Stomach smooth muscle (tissue), 2 donors: Measurements from ENCODE around the gene ZYG11A.
"Not testable (repeated sequence)": the region's sequence is repeated elsewhere in the genome, so short reads cannot be mapped to it uniquely, and the experiment has no call there.

Experiments used
- H3K27ac ChIP-seq: one replicate; pipeline ENCODE4 v1.7.0; 2013; ENCODE audit warnings: mild to moderate bottlenecking, low read length, inconsistent platforms
- H3K27me3 ChIP-seq, 2 donors: one replicate each; pipeline ENCODE4 v1.7.0; 2013; ENCODE audit warnings: low read length in 2 of 2; ENCODE audit not compliant: insufficient read depth in 2 of 2, control insufficient read depth in 1 of 2
- H3K36me3 ChIP-seq, 2 donors: one replicate each; pipeline ENCODE4 v1.7.0; 2013; ENCODE audit warnings: low read length in 2 of 2; ENCODE audit not compliant: control insufficient read depth in 2 of 2, insufficient read depth in 2 of 2
- H3K4me1 ChIP-seq: one replicate; pipeline ENCODE4 v1.7.0; 2013; ENCODE audit warnings: low read length; ENCODE audit not compliant: control insufficient read depth, insufficient read depth
- H3K4me3 ChIP-seq, 2 donors: one replicate each; pipeline ENCODE4 v1.7.0; 2013; ENCODE audit warnings: low read length in 2 of 2
- H3K9ac ChIP-seq, 2 donors: one replicate each; pipeline ENCODE4 v1.7.0; 2013; ENCODE audit warnings: low read length in 2 of 2, mild to moderate bottlenecking in 1 of 2
- H3K9me3 ChIP-seq, 2 donors: one replicate each; pipeline ENCODE4 v1.7.0; 2013; ENCODE audit warnings: low read length in 2 of 2; ENCODE audit not compliant: control insufficient read depth in 2 of 2
- donor health status: healthy.
- donor health status: Pancreatic carcinoma.

ZYG11A gene

DNA sequence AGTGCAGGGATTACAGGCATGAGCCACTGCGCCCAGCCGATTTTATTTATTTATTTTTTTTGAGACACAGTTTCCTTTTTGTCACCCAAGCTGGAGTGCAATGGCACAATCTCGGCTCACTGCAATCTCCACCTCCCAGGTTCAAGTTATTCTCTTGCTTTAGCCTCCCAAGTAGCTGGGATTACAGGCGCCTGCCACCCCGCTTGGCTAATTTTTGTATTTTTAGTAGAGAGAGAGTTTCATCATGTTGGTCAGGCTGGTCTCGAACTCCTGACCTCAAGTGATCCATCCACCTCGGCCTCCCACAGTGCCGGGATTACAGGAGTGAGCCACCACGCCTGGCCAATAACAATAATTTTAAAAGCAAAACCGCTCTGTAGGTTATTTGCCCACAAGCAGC lies 3.4 kb upstream of the ZYG11A start:
- Histone ChIP-seq H3K4me1 (peaks cover 13% of the 10 kb centered on the region), H3K27me3 (peaks cover 9 to 21% of the 10 kb centered on the region in 2 donors)
- H3K9ac ChIP-seq: not testable (repeated sequence)

GRCh38 chr1:52845119-52845518 lies 2.6 kb downstream of the ZYG11A start:
- H3K36me3 ChIP-seq, H3K27ac ChIP-seq, H3K9me3 ChIP-seq, H3K4me3 ChIP-seq, H3K9ac ChIP-seq: not testable (repeated sequence)
- Histone ChIP-seq H3K27me3 (peaks cover 9 to 27% of the 10 kb centered on the region in 2 donors), H3K4me1 (peaks cover 13% of the 10 kb centered on the region)

More for the DNA sequence above, 3.4 kb upstream of the ZYG11A start:
- H3K27ac ChIP-seq, H3K36me3 ChIP-seq, H3K4me3 ChIP-seq, H3K9me3 ChIP-seq: not testable (repeated sequence)

DNA sequence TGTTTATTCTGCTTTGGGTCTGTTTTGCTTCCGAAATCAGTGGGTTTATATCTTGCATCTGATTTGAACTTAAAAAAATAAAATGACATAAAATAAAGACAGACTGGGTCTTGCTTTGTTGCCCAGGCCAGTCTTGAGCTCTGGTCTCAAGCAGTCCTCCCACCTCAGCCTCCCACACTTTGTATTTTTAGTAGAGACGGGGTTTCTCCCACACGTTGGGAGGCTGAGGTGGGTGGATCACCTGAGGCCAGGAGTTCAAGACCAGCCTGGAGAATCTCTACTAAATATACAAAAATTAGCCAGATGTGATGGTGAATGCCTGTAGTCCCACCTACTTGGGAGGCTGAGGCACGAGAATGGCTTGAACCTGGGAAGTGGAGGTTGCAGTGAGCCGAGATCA lies 5.9 kb downstream of the ZYG11A start:
- H3K9me3 ChIP-seq: no peaks in the 10 kb centered on the region
- H3K4me3 ChIP-seq: no peak overlapping the region
- peaks cover 2% of the 10 kb centered on the region for H3K4me1 ChIP-seq
- peaks cover 4 to 14% of the 10 kb centered on the region in 2 donors for H3K27me3 ChIP-seq
- no peak overlapping the region for H3K27ac ChIP-seq
- no peak overlapping the region for H3K9ac ChIP-seq
- no peaks in the 10 kb centered on the region for H3K36me3 ChIP-seq

DNA sequence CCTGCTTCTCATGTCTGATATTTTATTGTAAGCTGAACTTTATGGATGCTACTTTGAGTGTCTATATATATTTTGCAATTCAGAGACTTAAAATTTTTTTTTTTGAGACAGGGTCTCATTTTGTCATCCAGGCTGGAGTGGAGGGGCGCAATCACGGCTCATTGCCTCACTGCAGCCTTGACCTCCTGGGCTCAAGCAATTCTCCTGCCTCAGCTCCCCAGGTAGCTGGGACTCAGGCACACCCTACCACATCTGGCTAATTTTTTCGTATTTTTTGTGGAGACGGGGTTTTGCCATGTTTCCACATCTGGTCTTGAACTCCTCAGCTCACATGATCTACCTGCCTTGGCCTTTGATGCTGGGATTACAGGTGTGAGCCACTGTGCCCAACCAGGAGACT lies 8.4 kb downstream of the ZYG11A start:
- Histone ChIP-seq H3K4me1 (no peaks in the 10 kb centered on the region), H3K36me3 (no peaks in the 10 kb centered on the region), H3K9me3 (no peaks in the 10 kb centered on the region), H3K4me3 (no peak overlapping the region), H3K27ac (no peak overlapping the region), H3K9ac (no peak overlapping the region), H3K27me3 (peaks cover 0 to 2% of the 10 kb centered on the region in 2 donors)

DNA sequence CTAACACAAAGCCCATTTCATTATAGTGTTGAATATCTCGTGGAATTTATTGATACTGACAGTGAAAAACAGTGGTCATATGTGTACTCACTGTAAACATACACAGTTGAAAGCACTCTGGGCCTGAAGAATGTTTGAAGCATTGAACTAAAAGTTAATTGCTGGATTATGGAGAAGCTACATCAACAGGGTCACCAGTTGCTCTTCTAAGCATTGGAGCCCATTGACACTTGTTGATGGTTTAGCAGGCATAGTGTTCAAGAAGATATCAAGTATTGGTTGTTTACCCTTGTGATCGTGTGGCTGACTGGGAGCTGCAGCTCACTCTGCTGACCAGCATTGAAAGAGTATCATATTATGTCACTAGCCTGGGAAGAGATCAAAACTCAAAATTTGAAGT lies 10.3 kb downstream of the ZYG11A start:
- H3K9me3 ChIP-seq: no peaks in the 10 kb centered on the region

GRCh38 chr1:52855584-52855983 lies 13.0 kb downstream of the ZYG11A start:
- Histone ChIP-seq H3K9ac (no peak overlapping the region), H3K9me3 (no peaks in the 10 kb centered on the region), H3K4me1 (no peaks in the 10 kb centered on the region)

More for the DNA sequence above, 10.3 kb downstream of the ZYG11A start:
- H3K9ac ChIP-seq: no peak overlapping the region
- H3K27ac ChIP-seq: no peak overlapping the region
- no peaks in the 10 kb centered on the region for H3K36me3 ChIP-seq
- H3K27me3 ChIP-seq: peaks cover 0 to 2% of the 10 kb centered on the region in 2 donors
- no peaks in the 10 kb centered on the region for H3K4me1 ChIP-seq
- H3K4me3 ChIP-seq: no peak overlapping the region

DNA sequence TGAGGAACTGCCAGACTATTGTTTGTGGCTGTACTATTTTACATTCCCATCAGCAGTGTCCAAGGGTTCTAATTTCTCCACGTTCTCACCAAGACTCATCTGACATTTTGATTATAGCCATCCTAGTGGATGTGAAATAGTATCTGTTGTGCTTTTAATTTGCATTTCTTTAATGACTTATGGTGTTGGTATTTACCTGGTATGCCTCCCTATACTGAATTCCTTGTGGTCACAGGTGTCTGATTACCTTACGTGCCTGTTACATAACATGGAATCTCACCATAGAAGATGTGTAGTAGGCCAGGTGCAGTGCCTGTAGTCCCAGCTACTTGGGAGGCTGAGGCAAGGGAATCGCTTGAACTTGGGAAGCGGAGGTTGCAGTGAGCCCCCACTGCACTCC lies 13.5 kb downstream of the ZYG11A start:
- H3K36me3 ChIP-seq: no peaks in the 10 kb centered on the region
- H3K27ac ChIP-seq: no peak overlapping the region
- H3K27me3 ChIP-seq: peaks cover 0 to 2% of the 10 kb centered on the region in 2 donors
- no peaks in the 10 kb centered on the region for H3K4me1 ChIP-seq
- no peak overlapping the region for H3K9ac ChIP-seq
- no peaks in the 10 kb centered on the region for H3K9me3 ChIP-seq
- H3K4me3 ChIP-seq: no peak overlapping the region

More at GRCh38 chr1:52855584-52855983, 13.0 kb downstream of the ZYG11A start:
- Histone ChIP-seq H3K27ac (no peak overlapping the region), H3K27me3 (peaks cover 0 to 2% of the 10 kb centered on the region in 2 donors), H3K4me3 (no peak overlapping the region), H3K36me3 (no peaks in the 10 kb centered on the region)

DNA sequence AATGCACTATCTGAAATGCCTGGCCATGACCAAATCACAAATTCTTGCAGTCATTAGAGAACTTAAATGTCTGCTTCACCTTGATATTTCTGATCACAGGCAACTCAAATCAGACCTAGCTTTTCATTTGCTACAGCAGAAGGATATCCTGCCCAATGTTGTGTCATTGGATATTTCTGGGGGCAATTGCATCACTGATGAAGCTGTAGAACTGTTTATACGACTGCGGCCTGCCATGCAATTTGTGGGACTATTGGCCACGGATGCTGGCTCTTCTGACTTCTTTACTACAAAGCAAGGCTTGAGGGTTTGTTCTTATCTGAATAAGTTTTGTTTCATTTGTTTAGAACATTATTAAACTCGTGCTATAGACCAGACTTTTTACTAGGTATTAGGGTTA lies 14.9 kb downstream of the ZYG11A start:
- H3K27ac ChIP-seq: no peak overlapping the region
- H3K4me3 ChIP-seq: no peak overlapping the region
- H3K9ac ChIP-seq: no peak overlapping the region
- H3K9me3 ChIP-seq: no peaks in the 10 kb centered on the region
- no peaks in the 10 kb centered on the region for H3K36me3 ChIP-seq
- no peaks in the 10 kb centered on the region for H3K4me1 ChIP-seq
- peaks cover 0 to 2% of the 10 kb centered on the region in 2 donors for H3K27me3 ChIP-seq

DNA sequence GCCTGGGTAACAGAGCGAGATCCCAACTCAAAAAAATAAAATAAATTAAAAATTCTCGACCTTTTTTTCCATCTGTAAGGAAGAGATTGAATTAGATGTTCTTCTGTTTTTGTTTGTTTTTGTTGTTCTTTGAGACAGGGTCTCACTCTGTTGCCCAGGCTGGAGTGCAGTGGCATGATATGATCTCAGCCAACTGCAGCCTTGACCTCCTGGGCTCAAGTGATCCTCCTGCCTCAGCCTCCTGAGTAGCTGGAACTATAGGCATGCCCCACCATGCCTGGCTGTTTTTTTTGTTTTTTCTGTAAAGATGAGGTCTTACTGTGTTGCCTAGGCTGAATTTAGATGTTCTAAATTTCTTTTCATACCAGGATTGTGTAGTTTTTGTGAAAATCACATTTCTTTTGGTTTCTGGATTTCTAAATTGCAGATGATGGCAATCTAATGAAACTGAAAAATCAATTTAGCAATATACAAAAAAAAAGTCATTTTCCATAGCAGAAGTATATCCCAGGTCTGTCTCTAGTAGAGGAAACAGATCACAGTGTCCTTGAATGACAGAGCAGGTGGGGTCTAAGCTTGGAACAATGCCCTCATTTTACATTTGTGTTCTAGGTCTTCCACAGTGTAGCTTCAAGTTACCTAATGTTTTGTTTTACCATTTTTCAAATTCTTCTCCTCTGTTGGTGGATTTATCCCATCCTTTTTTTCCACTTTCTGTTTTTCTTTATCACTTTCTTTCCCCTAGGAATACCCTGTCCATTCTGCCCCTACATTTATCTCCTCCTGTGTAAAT lies 20.3 kb downstream of the ZYG11A start:
- H3K36me3 ChIP-seq: no peaks in the 10 kb centered on the region
- H3K4me3 ChIP-seq: no peak overlapping the region
- H3K9ac ChIP-seq: no peak overlapping the region
- no peak overlapping the region for H3K27ac ChIP-seq
- no peaks in the 10 kb centered on the region for H3K9me3 ChIP-seq
- H3K4me1 ChIP-seq: no peaks in the 10 kb centered on the region
- H3K27me3 ChIP-seq: no peaks in the 10 kb centered on the region

DNA sequence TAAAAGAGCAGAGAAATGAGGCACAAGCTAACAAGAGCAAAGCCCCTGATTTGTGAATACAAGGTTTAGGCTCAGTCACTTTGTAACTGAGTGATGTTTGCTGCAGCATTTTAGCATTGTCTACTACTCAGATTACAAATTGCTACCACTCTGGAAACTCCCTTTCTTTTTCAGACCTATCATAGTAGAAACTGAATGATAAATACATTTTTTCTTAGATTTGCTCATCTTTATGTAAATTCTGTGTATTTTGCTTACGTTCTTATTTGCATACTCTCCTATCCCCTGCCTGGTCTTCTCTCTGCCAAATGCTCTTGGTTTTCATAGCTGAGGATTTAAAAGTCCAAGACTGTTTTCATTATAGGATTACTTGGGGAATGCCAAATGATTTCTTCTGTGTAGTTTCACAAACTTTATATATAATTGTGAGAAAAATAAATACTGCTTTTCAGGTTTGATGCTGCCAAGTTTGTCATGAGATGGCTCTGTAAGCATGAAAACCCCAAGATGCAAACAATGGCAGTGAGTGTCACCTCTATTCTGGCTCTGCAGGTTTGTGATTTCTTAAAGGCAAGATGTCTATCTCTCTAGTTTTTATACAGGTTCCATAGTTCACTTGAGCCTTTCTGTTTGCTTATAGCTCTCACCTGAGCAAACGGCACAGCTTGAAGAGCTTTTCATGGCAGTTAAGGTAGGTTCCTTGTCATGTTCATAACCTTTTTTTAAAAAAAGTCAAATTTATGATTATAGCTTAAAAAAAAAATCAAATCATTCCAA lies 24.7 kb downstream of the ZYG11A start:
- Histone ChIP-seq H3K4me3 (no peak overlapping the region), H3K27me3 (no peaks in the 10 kb centered on the region), H3K36me3 (no peaks in the 10 kb centered on the region), H3K9me3 (no peaks in the 10 kb centered on the region), H3K27ac (no peak overlapping the region), H3K4me1 (no peaks in the 10 kb centered on the region), H3K9ac (no peak overlapping the region)

DNA sequence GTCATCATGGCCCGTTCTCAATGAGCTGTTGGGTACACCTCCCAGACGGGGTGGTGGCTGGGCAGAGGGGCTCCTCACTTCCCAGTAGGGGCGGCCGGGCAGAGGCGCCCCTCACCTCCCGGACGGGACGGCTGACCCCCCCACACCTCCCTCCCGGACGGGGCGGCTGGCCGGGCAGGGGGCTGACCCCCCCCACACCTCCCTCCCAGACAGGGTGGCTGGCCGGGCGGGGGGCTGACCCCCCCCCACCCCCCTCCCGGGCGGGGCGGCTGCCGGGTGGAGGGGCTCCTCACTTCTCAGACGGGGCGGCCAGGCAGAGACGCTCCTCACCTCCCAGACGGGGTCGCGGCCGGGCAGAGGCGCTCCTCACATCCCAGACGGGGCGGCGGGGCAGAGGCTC lies 27.2 kb downstream of the ZYG11A start:
- H3K9me3 ChIP-seq, H3K27me3 ChIP-seq, H3K9ac ChIP-seq, H3K4me1 ChIP-seq, H3K36me3 ChIP-seq, H3K27ac ChIP-seq, H3K4me3 ChIP-seq: not testable (repeated sequence)
